HG03064 (cell line): ENCODE data around the gene FAM219A.
"Not testable (repeated sequence)": the region's sequence is repeated elsewhere in the genome, so short reads cannot be mapped to it uniquely, and the experiment has no call there.

Source experiments
- ATAC-seq: cut with Tn5 transposase; IDR thresholded peaks from one replicate; pipeline ENCODE4 v1.9.1; 2021; ENCODE audit warnings: low read depth; ENCODE audit not compliant: unreplicated experiment

Gene FAM219A

GRCh38 chr9:34485822-34486221 is 27.5 kb upstream of the FAM219A start:
- no peak for ATAC-seq

GRCh38 chr9:34484678-34485077 is 26.3 kb upstream of the FAM219A start:
- no peak for ATAC-seq

- not testable (repeated sequence) for ATAC-seq
Measured at GRCh38 chr9:34482746-34483145, 24.4 kb upstream of the FAM219A start.

GRCh38 chr9:34481620-34482019 is 23.2 kb upstream of the FAM219A start:
- not testable (repeated sequence) for ATAC-seq

- ATAC-seq: no peak
Measured at GRCh38 chr9:34479431-34479866, 21.1 kb upstream of the FAM219A start.

GRCh38 chr9:34477541-34477940 is 19.2 kb upstream of the FAM219A start:
- no peak for ATAC-seq

- no peak for ATAC-seq
Measured at GRCh38 chr9:34475097-34475496, 16.7 kb upstream of the FAM219A start.

- no peak for ATAC-seq
Measured at GRCh38 chr9:34465468-34465867, 7.1 kb upstream of the FAM219A start.

- no peak for ATAC-seq
Measured at GRCh38 chr9:34464571-34464970, 6.2 kb upstream of the FAM219A start.

GRCh38 chr9:34463901-34464232 is 5.5 kb upstream of the FAM219A start:
- ATAC-seq: no peak

GRCh38 chr9:34463098-34463900 is 4.9 kb upstream of the FAM219A start:
- no peak for ATAC-seq

- no peak for ATAC-seq
Measured at GRCh38 chr9:34459941-34460340, 1.6 kb upstream of the FAM219A start.

- ATAC-seq: no peak
Measured at GRCh38 chr9:34459356-34459755, 986 bp upstream of the FAM219A start.

GRCh38 chr9:34458959-34459340 is 580 bp upstream of the FAM219A start:
- no peak for ATAC-seq

- no peak for ATAC-seq
Measured at GRCh38 chr9:34457266-34458012, 931 bp downstream of the FAM219A start.

GRCh38 chr9:34456746-34457145 is 1.6 kb downstream of the FAM219A start:
- ATAC-seq: no peak

GRCh38 chr9:34456151-34456550 is 2.2 kb downstream of the FAM219A start:
- no peak for ATAC-seq

GRCh38 chr9:34454571-34455065 is 3.8 kb downstream of the FAM219A start:
- no peak for ATAC-seq

GRCh38 chr9:34452568-34452967 is 5.8 kb downstream of the FAM219A start:
- ATAC-seq: no peak

- ATAC-seq: no peak
Measured at GRCh38 chr9:34451545-34451944, 6.8 kb downstream of the FAM219A start.

GRCh38 chr9:34451135-34451534 is 7.2 kb downstream of the FAM219A start:
- ATAC-seq: no peak

- no peak for ATAC-seq
Measured at GRCh38 chr9:34450644-34451043, 7.7 kb downstream of the FAM219A start.
